ENCODE measurements around the gene GPAM. TPM values are rescaled to one million over a fixed set of nuclear protein-coding genes. Genes with fewer than 3 reads are reported as not detected.
"Not testable (repeated sequence)": the region's sequence is repeated elsewhere in the genome, so short reads cannot be mapped to it uniquely, and the experiment has no call there.

GPAM gene
- total RNA-seq, 1 experiment from 2014 or later, result 5.0 TPM

DNA sequence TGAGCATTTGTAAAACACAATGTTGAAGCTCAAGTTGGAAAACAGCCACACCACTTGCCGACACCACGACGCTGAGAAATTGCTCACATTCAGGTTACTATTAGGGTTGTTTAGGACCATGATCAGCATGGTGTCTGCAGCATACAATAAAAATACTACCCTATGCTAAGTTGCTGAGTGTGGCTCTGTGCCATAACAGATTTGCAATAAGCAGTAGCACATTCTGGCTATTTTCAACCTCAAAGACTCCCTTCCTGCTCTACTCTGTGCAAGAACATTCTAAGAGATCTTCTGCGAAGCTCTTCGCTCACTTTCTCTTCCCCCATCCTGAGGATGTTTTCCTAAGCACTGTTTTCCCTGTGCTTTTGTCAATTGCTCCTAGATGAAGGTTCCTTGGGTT lies 38.3 kb downstream of the GPAM start:
- DNase-seq (ENCODE audit: low read depth), result no peak
- in situ Hi-C loops (cut with HindIII; ENCODE audit: low pct_unique_long_range_greater_than_20kb, low sequenced_read_pairs), result no loop called here

DNA sequence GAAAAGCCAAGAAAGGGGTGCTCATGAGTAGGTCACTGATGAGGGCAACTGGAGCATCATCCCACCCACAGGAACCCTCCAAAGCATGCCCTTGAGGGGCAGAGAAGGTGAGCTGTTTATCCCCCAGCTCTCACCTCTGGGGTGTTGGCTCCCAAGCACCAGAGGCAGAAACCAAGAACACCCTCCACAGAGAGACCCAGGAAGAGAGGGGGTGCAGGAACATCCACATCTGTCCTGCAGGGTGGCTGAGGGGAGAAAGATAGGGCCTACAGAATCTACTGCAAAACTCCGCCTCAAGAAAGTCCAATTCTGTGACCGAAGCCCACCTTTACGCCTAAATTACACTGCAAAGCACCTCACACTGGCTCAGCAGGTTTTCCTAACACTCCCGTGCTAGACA lies 40.1 kb downstream of the GPAM start:
- in situ Hi-C loops (cut with HindIII; ENCODE audit: low pct_unique_long_range_greater_than_20kb, low sequenced_read_pairs), result no loop called here
- DNase-seq (ENCODE audit: low read depth), result no peak

DNA sequence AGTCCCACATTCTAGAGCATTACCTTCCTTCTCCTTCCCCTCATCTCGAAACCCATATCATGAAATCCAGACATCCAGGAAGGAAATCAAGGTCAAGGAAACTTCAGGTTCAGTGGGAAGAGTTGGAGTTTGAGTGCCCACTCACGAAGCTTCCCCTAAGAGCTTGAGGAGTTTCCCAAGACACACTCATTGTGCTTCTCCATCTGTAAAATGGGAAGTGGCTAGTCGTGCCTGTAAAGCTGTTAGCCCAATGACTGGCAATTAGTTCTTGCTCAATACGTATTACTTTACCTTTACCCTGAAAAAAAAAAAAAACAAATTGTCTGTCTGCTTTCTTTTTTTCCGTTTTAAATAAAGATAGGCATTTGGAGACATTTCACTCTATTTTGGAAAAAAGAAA lies 42.3 kb downstream of the GPAM start:
- in situ Hi-C loops (cut with HindIII; ENCODE audit: low pct_unique_long_range_greater_than_20kb, low sequenced_read_pairs), result no loop called here
- no peak for DNase-seq (ENCODE audit: low read depth)

DNA sequence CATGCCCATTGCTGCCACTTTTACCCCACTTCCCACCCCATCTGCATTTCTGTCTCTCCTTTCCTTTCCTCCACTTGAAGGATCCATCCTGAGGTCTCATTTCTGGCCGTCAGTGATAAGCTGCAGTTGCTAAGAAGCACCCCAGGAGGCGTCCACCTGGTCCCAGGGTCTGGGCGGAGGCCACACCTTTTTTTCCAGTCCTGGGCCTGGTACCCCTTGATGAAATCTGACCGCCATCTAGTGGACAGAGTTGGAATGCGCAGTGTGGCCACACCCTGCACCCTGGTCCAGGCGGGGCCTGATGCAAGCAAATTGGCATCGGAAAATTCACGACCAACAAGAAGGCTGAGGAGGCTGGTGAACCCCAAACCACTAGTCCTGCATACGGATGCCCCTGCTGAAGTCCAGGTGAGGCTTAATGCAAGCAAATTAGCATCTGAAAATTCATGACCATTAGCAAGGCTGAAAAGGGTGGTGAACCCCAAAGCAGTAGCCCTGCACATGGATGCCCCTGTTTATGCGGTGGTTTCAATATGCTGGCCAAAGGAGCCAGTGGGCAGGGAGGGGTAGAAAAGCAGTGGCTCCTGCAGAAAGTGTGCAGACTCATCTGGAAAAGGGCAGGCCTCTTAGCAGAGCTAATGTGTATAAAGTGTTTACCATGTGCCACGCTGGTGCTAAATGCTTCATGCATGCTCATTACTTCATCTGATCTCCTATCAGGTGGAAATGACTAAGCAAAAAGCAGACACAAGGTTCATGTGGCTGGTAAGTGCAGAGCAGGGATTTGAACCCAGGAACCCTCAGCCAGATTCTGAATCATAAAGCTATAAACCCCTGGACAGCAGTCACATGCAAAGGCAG lies 43.2 kb downstream of the GPAM start:
- in situ Hi-C loops (cut with HindIII; ENCODE audit: low pct_unique_long_range_greater_than_20kb, low sequenced_read_pairs), result no loop called here
- peak; percentile 61 for DNase-seq (ENCODE audit: low read depth)

DNA sequence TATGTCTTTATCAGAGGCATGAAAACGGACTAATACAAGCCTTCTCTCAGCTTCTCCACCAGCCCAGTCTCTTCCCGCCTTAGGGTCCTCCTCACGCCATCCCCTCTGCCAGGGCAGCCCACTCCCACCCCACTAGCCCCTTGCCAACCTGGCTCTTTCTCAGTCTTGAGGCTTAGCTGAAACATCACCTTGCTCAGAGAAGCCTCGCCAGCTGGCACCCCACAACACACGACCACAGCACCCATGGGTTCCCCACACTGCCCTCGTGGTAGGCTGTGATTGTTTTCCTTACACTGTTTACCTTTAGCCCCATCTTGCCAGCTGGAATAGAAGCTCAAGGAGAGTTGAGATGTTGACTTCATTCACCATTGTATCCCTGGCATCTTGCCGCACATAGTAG lies 44.4 kb downstream of the GPAM start:
- no peak for DNase-seq (ENCODE audit: low read depth)
- in situ Hi-C loops (cut with HindIII; ENCODE audit: low pct_unique_long_range_greater_than_20kb, low sequenced_read_pairs), result no loop called here

DNA sequence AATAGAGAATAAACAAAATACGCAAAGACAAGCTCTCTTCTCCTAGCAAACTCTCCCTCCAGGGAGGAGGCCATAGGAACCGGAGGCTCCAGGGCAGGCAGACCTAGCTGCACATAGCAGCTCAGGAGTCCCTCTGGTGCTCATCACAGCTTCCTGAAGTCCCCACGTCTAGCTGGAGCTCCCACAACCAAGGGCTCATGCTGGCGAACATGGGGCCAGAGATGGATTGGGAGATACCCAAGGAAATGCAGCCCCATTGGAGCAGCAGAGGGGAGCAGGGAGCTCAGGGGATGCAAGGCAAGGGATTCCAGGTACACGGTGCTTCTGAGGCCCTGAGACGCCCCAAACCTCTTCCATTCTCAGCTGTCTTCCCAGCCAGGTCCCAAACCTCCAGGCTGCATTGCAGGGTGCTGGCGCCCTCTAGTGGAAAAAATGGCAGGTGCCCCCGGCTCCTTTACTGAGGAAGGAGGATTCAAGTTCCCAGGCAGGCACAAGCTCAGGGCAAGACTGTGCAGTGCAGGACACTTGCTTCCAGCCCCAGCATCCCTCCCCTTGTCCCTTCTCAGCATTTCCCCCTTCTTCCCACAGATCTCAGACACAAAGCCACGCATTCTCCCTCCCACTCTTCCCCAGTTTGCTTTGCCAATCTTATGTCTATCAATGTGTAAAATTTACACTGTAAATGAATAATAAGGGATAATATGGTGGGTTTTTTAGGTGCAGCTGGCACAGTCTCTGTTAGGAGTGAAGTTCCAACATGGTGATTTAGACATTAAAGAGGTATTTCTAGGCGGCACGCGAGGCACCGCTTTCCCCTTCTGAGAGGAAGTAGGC lies 46.2 kb downstream of the GPAM start:
- in situ Hi-C loops (cut with HindIII; ENCODE audit: low pct_unique_long_range_greater_than_20kb, low sequenced_read_pairs), result no loop called here

DNA sequence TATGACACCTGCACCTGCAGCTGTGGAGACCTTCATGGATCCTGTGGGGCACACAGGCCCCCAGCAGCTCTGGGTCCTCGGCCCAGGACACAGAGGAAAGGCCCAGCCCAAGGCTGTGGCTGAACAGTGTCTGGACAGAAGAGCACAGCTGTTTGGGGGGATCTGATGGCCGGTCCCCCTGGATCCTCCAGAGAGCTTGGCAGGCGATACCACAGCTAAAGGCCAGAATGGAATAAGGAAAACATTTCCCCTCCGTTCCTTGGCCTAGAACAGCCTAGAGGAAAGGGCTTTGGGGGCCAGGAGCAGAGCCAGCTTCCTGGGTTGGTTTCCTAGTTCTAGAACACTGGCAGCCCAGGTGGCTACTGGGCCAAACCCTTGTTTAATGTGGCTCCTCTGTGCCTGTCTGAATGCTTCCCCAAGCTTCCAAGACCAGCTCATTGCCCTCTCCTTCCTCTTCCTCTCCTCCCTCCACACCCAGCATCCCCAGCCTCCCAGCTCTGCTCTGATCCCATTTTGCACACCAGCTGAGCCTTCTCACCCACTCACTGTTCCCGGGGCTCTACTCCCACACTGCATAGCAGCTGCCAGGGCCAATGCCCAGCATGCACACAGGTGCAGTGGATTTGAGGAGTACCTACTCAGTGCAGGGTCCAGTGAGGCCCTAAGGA lies 46.9 kb downstream of the GPAM start:
- in situ Hi-C loops (cut with HindIII; ENCODE audit: low pct_unique_long_range_greater_than_20kb, low sequenced_read_pairs), result no loop called here
- DNase-seq (ENCODE audit: low read depth), result no peak

More for the DNA sequence above, 46.2 kb downstream of the GPAM start:
- DNase-seq (ENCODE audit: low read depth), result peak; percentile 52

DNA sequence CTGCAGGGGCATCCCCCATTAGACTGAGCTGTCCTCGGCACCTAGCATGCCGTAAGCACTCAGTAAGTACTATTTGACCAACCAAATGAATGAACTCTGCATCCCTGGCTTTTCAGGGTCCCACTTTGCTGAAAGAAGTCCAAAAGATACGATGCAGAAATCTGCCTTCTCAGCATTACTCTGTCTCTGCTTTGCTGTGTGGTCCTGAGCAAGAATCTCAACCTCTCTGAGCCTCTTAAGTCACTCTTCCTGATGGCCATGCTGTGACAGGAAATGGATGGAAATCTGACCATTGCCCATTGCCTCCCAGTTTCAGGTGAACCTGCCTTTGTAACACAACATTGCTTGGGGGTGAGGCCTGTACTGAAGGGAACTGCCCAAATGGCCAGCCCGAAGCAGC lies 48.0 kb downstream of the GPAM start:
- in situ Hi-C loops (cut with HindIII; ENCODE audit: low pct_unique_long_range_greater_than_20kb, low sequenced_read_pairs), result no loop called here
- DNase-seq (ENCODE audit: low read depth), result no peak

DNA sequence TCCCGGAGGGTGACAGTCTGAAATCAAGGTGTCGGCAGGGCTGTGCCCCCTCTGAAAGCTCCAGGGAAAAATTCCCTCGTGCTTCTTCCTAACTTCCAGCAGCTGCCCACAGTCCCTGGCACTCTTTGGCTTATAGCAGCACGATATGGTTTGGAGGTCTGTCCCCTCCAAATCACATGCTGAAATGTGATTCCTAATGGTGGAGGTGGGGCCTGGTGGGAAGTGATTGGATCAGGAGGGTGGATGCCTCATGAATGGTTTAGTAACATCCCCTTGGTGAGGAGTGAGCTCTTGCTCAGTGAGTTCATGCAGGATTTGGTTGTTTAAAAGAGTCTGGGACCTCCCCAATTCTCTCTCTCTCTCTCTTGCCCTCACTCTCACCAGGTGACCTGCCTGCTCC lies 51.1 kb downstream of the GPAM start:
- in situ Hi-C loops (cut with HindIII; ENCODE audit: low pct_unique_long_range_greater_than_20kb, low sequenced_read_pairs), result no loop called here
- no peak for DNase-seq (ENCODE audit: low read depth)

DNA sequence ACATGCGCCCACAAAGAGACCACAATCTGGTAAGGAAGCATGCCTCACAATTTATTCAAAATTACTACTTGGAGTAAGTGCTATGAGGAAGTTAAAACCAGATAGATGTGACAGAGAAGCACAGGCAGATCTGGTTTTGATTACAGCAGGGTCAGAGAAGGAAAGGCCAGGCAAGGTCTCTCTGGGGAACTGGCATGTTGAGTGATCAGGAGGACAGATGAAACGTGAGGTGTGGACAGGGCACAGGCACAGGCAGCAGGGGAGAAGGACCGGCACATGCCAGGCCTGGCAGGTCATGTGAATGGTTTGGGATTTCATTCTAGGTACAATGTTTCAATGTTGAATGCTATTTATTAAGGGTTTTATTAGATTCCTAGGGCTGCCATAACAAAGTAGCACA lies 51.6 kb downstream of the GPAM start:
- in situ Hi-C loops (cut with HindIII; ENCODE audit: low pct_unique_long_range_greater_than_20kb, low sequenced_read_pairs), result no loop called here

DNA sequence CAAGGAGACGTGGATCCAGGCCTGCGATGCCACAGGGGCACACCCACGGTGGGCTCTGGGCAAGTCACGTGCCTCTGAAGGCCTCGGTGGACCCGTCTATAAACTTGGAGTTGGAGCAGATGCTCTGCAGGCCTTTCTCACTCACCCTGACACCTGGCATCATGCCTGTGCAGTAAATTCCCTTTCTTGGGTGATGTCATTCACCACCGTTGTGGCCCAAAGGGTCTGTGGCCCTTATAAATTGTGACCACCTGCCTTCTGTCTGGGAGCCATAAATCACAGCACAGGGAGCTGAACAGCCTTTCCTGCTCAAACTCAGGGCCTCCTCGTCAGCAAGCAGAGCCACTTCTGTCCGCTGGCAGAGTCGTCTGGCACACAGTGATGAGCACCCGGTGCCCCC lies 52.2 kb downstream of the GPAM start:
- no peak for DNase-seq (ENCODE audit: low read depth)
- in situ Hi-C loops (cut with HindIII; ENCODE audit: low pct_unique_long_range_greater_than_20kb, low sequenced_read_pairs), result no loop called here

More for the DNA sequence above, 51.6 kb downstream of the GPAM start:
- DNase-seq (ENCODE audit: low read depth), result no peak

DNA sequence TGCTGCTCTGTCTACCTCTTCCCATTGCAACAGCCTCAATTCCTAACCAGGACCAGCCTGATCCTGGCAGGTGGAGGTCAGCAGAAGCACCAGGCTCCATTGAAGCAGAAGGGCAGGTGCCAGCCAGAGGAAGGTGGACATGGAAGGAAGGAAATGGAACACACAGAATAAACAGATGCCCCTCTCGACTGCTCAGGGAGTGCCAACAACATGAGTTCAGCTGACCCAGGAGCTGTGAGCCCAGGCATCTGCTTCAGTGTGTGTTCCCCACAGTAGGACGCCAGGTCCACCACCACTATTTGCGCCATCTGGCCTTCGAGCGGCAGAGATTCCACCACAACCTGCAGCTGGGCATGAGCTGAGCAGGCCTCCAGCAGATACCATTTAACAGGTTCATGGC lies 56.7 kb downstream of the GPAM start:
- in situ Hi-C loops (cut with HindIII; ENCODE audit: low pct_unique_long_range_greater_than_20kb, low sequenced_read_pairs), result no loop called here
- DNase-seq (ENCODE audit: low read depth), result no peak

DNA sequence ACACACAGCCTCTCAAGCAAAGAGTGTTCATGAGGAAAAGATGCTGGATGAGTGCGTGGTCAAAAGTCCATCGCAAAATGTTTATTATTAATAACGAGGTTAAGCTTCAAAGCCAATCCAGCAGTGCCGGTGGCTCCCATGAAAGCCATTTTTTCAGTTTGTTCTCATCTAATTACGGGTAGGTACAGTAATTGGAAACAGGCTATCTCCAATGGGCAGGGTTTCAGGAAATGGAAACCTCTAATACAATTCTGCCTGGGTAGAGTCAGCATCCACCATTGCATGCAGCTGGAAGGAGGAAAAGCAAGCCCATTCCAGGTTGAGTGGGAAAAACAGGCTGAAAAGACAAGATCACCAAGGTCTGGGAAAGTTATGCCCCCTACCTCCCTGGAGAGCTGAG lies 57.4 kb downstream of the GPAM start:
- no peak for DNase-seq (ENCODE audit: low read depth)
- in situ Hi-C loops (cut with HindIII; ENCODE audit: low pct_unique_long_range_greater_than_20kb, low sequenced_read_pairs), result no loop called here

DNA sequence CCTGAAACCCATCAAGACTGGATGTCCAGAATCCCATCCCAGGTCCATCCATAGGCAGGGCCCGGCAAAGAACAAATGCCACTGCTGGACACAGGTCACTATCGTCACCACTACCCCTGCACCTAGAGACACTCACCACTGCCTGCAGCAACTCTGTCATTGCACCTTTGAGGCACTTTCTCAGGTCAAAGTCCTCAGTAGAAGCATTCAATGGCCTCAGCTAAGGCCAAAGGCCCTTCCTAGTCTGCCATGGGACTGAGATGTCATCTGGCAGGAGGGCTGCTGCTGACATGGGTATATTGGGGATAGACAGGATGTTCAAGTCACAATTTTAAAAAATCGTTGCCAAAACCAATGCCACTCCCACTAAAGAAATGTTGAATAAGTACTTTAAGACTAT lies 58.7 kb downstream of the GPAM start:
- no peak for DNase-seq (ENCODE audit: low read depth)
- in situ Hi-C loops (cut with HindIII; ENCODE audit: low pct_unique_long_range_greater_than_20kb, low sequenced_read_pairs), result no loop called here

DNA sequence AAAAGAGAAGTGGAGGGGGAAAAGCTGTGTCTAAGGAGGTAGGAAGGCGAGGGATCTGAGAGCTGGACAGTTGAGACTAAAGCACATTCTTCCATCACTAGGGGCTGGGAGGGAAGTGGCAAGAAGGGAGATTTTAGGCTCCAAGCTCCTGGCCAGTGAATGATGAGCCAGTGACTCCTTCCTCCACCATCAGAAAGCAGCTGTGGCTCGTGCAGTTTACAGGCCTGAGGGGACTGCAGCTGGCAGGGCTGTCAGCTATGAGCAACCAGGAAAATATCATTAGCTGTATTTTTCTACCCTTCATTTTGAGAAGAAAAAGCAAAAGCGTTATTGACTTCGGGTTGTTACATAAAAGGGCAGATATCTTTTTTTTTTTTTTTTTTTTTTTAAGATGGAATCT lies 60.7 kb downstream of the GPAM start:
- no peak for DNase-seq (ENCODE audit: low read depth)
- in situ Hi-C loops (cut with HindIII; ENCODE audit: low pct_unique_long_range_greater_than_20kb, low sequenced_read_pairs), result no loop called here

DNA sequence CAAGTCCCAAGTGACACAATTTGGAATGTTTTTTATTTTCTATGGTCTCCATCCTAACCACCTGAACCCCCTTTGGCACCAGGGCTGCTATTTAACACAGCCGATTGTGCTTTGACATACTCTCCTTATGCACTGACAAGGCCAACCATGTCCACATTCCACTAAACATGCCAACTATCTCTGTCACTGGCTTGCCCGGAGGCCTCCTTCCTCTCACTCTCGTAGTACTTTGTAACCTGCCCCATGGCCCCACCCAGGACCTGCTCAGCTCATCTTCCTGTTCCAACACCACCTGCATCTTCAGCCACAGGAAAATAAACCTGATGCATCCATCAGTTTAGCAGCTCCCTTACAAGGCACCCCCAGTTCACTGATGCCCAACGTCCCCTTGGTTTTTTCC lies 63.1 kb downstream of the GPAM start:
- in situ Hi-C loops (cut with HindIII; ENCODE audit: low pct_unique_long_range_greater_than_20kb, low sequenced_read_pairs), result no loop called here
- DNase-seq (ENCODE audit: low read depth), result no peak

DNA sequence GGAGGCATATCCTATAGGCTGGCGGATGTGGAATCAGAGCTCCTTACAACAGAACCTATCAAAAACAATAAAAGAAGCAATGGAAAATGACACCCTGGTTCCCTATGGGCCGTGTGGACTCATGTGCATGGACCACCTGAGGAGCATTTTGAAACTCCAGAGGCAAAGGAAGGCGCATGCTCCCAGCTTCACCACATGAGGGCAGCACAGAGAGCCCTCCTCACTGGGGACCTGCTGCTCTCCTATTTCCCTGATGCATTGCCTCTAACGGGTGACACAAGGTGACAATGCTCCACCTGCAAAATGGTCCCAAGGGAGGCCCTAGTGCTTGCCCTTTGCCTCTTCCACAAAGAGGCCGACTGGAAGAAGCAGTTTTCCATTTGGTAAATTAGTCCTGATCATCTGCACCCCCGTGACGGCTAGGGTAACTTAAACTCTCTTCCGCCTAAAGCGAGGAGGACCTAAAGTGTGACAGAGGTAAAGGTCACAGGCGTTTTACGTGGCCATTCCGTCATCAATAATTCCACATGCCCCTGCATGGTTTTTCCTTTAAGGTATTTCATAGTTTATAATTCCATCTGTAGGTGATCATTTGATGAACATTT lies 67.7 kb downstream of the GPAM start:
- DNase-seq (ENCODE audit: low read depth), result peak; percentile 21
- in situ Hi-C loops (cut with HindIII; ENCODE audit: low pct_unique_long_range_greater_than_20kb, low sequenced_read_pairs), result no loop called here

DNA sequence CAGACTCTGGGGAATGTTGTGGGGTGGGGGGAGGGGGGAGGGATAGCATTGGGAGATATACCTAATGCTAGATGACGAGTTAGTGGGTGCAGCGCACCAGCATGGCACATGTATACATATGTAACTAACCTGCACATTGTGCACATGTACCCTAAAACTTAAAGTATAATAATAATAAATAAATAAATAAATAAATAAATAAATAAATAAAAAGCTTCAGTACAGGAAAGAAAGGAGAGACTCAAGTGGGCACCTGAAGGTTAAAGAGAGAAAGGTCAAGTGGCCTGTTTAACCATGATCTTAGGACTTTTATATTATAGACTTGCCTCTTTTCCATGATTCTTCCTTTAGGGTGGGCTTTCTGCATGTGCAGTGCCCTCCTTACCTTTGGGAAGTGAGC lies 73.8 kb downstream of the GPAM start:
- in situ Hi-C loops (cut with HindIII; ENCODE audit: low pct_unique_long_range_greater_than_20kb, low sequenced_read_pairs), result not testable (repeated sequence)

More for the DNA sequence above, 73.8 kb downstream of the GPAM start:
- DNase-seq (ENCODE audit: low read depth), result not testable (repeated sequence)
